Skin epidermis (tissue), 12 donors: ENCODE results near the gene YRDC.

Source experiments
- H3K27ac ChIP-seq, 21 experiments: fragments of 200-600 bp; sonication (generic) in 11 of 21; one replicate each; pipeline ENCODE4 v1.5.0; 2020; ENCODE audit warnings: mild to moderate bottlenecking in 3 of 21, inconsistent platforms in 2 of 21, moderate library complexity in 2 of 21
- H3K4me3 ChIP-seq, 7 experiments: fragments of 200-600 bp; sonication (generic) in 2 of 7; one replicate each; pipeline ENCODE4 v1.5.0; 2020; ENCODE audit warnings: inconsistent platforms in 2 of 7, mild to moderate bottlenecking in 2 of 7, moderate library complexity in 1 of 7

YRDC gene

DNA sequence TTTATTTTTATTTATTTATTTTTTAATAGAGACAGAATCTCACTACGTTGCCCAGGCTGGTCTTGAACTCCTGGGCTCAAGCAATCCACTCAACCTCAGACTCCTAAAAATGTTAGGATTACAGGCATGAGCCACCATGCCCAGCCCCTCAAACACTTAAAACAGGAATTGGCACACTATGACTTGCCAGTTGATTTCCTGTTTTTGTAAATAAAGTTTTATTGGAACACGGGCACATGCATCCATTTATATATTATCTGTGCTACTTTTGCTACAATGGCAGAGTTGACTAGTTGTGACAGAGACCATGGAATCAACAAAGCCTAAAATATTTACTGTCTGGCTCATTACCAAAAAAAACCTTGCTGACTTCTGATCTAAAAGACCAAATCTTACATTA lies 16.0 kb upstream of the YRDC start:
- Histone ChIP-seq H3K27ac (no peak overlapping the region), H3K4me3 (no peak overlapping the region)

DNA sequence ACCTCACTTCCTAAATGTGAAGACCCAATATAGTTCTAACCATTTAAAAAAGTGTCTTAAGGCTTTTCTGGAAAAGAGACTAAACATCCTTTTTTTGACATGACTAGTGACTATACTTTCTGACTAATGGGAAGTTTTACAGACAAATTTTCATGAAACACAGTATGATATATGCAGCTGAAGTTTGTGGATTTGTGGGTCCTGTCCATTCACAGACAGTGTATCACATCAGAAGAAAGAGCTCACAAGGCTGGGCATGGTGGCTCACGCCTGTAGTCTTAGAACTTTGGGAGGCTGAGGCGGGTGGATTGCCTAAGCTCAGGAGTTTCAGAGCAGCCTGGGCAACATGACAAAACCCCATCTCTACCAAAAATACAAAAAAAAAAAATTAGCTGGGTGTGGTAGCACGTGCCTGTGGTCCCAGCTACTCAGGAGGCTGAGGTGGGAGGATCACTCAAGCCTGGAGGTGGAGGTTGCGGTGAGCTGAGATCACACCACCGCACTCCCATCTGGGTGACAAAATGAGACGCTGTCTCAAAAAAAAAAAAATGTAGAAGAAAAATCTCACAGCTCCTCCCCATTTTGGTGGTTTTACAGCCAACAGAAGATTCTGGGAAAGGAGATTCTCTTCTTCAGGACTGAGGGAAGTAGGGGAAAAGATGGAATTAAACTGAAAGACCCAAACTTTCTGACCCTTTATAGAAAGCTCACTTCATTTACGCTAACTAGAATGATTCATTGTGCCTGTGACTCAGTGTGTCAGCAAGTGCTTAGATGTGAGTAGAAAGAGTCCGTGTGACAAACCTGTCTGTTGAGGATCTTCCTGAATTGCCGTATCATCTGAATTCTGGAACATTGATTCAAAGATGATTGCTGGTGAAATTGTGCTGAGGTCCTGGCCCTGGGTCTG lies 15.2 kb upstream of the YRDC start:
- Histone ChIP-seq H3K4me3 (no peak overlapping the region), H3K27ac (no peak overlapping the region)

DNA sequence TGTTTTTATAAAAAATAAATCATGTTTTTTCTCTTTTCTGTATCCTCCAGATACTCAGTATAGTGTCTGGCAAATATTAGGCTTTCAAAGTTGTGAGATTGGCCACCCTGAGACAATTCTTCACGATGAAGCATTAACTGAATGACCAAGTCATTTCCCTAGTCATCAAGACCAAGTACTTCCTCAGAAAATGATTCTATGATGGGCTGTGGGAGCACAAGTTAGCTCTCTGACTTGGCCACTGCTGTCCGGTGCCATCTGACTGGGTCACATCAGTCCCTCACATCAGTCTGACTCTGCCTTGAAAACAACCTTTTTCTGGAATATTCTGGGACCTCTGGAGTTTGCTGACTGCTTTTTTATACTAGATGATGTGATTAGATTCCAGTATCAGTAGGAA lies 13.5 kb upstream of the YRDC start:
- Histone ChIP-seq H3K27ac (no peak overlapping the region), H3K4me3 (no peak overlapping the region)

GRCh38 chr1:37817481-37817880 lies 9.5 kb upstream of the YRDC start:
- Histone ChIP-seq H3K27ac (peak overlapping the region in 1 of 21 experiments; percentile 10), H3K4me3 (no peak overlapping the region)

DNA sequence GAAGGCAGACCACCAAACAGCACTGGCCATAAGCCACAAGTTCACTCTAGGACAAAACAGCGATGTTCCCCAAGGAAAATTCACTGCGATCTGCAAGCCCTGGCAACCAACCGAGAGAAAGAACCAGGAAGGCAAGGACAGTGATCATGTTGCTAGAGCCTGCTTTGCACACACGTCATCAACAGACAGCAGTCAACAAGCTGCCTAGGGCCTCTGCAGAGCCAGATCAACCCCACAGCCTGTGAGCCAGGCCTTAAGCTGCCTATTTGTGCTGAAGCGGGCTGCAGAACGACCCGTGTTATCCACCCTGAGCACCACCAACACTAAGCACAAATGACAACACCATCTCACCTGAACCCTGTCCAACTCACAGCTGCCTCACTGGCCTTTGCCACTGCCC lies 6.2 kb upstream of the YRDC start:
- Histone ChIP-seq H3K27ac (no peak overlapping the region), H3K4me3 (no peak overlapping the region)

DNA sequence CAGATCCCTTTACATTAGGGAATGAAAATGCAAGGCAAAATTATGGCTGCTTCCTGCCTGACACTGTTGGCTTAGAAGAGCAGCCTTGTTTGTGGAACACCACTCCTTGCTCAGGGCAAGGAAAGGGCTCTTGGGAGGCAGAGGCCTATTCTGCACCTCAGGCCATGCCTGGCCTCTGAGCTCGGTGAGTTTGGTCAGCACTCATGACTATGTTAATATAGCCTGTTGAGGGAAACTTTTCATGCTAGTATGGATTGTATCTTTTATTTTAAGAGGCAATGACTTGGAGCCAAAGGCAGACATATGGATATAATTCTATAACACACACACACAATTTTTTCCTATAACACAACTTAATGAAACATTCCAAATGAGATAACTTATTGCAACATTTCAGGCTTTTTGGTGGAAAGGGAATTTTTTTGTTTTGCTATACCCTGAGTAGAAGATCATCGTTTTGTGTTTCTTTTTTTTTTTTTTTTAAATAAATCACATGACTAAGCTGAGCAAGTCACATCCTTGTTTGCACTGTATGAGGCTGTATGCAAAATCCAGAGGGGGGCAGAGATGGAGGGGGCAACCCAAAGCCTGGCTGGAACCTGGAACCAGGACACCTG lies 5.6 kb upstream of the YRDC start:
- H3K4me3 ChIP-seq, result no peak overlapping the region
- H3K27ac ChIP-seq, result no peak overlapping the region

DNA sequence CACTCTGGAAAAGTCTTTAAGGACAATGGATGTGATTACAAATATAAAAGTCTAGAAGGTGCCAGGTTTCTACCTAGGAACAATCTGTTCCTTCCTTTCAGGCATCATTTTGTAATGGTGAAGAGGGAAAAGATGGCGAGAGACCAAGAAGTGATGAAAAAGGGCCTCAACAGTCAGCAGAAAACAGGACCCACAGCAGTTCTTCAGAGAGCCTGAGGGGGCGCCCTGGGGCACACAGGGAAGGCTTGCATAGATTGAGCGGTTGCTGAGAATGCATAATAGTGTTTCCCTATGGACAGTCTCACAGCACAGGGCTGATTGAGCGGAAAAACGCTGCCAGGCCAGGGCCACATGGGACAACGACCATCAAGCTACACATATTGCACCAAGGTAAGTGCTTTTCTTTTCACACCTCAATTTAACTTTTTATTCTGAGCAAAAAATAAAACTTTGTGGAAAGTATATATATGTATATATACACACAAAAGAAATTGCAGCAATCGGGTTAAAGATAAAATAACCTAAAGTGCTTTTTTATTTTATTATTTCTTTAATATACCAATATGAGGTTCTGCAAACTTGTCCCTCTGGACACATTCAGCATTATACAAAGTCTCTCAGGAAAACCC lies 3.1 kb upstream of the YRDC start:
- peak overlapping the region in 1 of 21 experiments; percentile 53 for H3K27ac ChIP-seq

DNA sequence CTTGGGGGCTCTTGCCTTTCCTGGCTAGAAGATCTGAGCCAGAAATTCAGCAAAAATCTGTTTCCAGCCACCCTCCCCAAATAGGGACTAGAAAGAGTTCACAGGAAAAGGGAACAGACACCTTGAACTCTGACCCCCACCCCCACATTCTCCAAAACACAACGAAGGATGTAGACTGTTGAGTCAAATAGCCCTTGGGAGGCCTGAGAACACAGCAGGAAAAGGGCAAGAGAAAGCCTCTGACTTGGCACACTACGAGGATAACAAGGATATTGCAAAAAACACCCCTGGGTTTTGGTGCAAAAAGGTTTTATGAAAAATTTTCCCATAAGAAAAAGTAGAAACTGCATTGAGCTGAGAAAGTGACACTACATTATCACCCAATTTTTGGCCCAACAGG lies 1.9 kb upstream of the YRDC start:
- Histone ChIP-seq H3K27ac (peak overlapping the region in 2 of 21 experiments; percentile 7 to 97), H3K4me3 (no peak overlapping the region)

More for the DNA sequence above, 3.1 kb upstream of the YRDC start:
- H3K4me3 ChIP-seq, result no peak overlapping the region

- peak overlapping the region; percentile 66 to 97 (median 95) for H3K27ac ChIP-seq
- peak overlapping the region; percentile 55 to 89 (median 70) for H3K4me3 ChIP-seq
Measured at GRCh38 chr1:37808369-37809319, 636 bp upstream of the YRDC start.

- Histone ChIP-seq H3K4me3 (peak overlapping the region; percentile 55 to 89 (median 70)), H3K27ac (peak overlapping the region; percentile 66 to 97 (median 95))
Measured at GRCh38 chr1:37807220-37807554, 821 bp downstream of the YRDC start.

GRCh38 chr1:37802439-37802838 lies 5.6 kb downstream of the YRDC start:
- no peak overlapping the region for H3K4me3 ChIP-seq
- H3K27ac ChIP-seq, result no peak overlapping the region

DNA sequence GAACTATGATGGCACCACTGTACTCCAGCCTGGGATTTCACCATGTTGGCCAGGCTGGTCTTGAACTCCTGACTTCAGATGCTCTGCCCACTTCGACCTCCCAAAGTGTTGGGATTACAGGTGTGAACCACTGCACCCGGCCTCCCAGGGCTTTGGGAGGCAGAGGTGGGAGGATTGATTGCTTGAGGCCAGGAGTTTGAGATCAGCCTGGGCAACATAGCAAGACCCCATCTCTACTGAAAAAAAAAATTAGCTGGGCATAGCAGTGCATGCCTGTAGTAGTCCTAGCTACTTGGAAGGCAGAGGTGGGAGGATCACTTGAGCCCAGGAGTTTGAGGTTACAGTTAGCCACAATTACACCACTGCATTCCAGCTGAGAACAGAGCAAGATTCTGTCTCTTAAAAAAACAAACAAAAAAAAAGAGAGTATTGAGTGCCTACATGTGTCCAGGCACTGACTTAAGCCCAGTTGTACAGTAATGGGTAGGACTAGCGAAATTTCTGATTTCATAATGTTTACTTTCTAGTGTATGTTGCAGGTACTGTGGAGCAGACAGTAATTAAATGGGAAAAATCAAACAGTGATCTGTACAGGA lies 10.2 kb downstream of the YRDC start:
- no peak overlapping the region for H3K4me3 ChIP-seq
- no peak overlapping the region for H3K27ac ChIP-seq

DNA sequence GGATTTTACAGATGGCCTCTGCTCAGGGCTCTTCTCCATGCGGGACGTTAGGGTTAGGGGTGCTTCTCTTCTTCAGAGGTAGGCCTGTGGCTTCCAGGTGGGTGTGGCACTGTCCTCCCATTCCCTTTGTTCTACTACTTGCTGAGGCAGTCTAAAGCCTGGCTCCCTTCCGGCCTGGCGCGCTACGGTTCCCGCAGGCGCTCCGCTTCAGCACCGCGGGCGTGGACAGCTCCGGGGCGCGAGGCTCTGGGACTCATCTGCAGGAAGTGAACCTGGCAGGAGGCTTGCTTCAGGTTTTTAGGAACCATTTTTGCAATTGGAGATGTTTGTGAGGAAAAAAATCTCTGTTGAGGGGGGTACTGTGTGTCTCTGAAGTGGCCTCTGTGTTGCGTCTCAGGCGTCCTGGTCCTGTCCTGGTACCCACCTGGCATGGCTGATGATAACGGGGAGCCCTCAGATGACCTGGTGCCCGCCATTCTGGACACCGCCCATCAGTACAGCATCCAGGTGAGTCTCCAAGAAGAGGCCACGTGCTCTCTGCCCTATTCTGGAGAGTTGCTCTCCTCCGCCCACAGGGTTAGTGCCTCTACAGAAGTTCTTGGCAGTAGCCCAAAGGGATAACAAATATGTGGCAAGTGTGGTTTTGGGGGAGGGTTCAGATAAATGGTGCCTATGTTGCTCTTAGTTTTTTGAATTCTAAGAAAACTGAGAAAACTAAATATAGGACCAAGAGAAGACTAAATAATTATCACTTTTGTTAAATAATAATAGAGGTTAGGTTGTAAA lies 12.5 kb downstream of the YRDC start:
- Histone ChIP-seq H3K27ac (no peak overlapping the region), H3K4me3 (no peak overlapping the region)

DNA sequence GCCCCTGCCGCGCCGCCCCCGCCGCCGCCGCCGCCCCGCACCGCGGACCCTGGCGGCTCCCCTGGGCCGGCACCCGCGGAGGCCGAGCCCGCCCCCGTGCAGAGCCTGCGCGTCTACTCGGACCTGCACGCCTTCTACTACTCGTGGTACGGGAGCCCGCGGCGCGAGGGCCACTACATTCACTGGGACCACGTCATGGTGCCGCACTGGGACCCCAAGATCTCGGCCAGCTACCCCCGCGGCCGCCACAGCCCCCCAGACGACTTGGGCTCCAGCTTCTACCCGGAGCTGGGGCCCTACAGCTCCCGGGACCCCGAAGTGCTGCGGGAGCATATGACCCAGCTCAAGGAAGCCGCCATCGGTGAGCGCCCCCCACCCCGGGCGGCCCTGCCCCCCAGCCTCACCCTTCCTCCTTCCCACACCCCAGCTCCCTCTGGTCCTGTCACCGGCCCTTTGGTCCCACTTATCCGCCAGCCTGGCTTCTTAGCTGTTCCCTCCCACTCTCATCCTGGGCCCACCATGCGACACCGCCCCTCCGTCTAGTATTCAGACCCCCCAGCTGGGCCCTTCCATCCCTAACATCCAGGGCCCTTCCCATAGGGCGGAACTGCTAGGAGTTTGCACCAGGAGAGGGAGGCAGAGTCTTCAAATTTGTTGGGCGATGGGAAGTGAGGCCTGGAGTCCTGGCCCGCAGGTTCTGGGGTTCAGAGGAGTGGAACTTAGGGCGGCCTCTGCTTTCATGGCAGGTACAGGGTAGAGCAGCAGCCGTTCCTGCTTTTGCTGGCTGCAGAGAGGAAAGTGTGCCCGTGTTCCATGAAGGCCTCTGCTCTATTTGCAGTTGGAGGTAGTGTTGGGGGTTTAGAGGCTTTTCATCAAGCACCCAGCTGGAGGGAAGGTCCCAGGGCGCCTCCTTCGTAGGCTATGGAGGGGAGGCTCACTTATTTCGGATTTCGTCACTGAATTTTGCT lies 13.4 kb downstream of the YRDC start:
- Histone ChIP-seq H3K27ac (no peak overlapping the region), H3K4me3 (peak overlapping the region; percentile 37 to 59 (median 43))

GRCh38 chr1:37793773-37794371 lies 14.1 kb downstream of the YRDC start, which contains the start of gene MANEAL:
Gene MANEAL, plus strand, starts transcription at chr1:37793847. Its CDS starts 336 bp downstream, at chr1:37794183.
- H3K4me3 ChIP-seq, result peak within 1 kb of the TSS; percentile 37 to 59 (median 43)
- H3K27ac ChIP-seq, result peak within 1 kb of the TSS in 3 of 21 experiments; percentile 3 to 35 (median 15)

GRCh38 chr1:37792943-37793686 lies 14.9 kb downstream of the YRDC start:
- H3K27ac ChIP-seq, result peak overlapping the region in 2 of 21 experiments; percentile 3 to 15

More at GRCh38 chr1:37792943-37793686, 14.9 kb downstream of the YRDC start:
- H3K4me3 ChIP-seq, result peak overlapping the region; percentile 37 to 59 (median 43)
